GM13976 (cell line): Measurements from ENCODE around the gene LMF1.

Experiments
- DNase-seq: peaks from one replicate; pipeline ENCODE4 v3.0.0; 2012; ENCODE audit warnings: low spot score
- CTCF ChIP-seq: IDR thresholded peaks from 2 replicates; pipeline ENCODE4 v1.5.1; 2012; ENCODE audit warnings: borderline replicate concordance, mild to moderate bottlenecking; ENCODE audit not compliant: insufficient read depth; ENCODE audit errors: extremely low read depth, missing control alignments, control extremely low read depth
- in situ Hi-C: fragments of 300-500 bp; cut with MboI; formaldehyde crosslinking; loops from one replicate; pipeline ENCODE4 v1.12.0; 2022; ENCODE audit warnings: low sequenced_read_pairs, mixed read lengths, inconsistent platforms; ENCODE audit not compliant: unreplicated experiment

The LMF1 gene

GRCh38 chr16:908526-909155 is 62.1 kb downstream of the LMF1 start:
- TF ChIP-seq CTCF, result no peak
- in situ Hi-C loops, result no loop called here
- no peak for DNase-seq

- in situ Hi-C loops, result no loop called here
- TF ChIP-seq CTCF, result no peak
- no peak for DNase-seq
Observed at GRCh38 chr16:907842-908241, 62.9 kb downstream of the LMF1 start.

GRCh38 chr16:907361-907760 is 63.4 kb downstream of the LMF1 start:
- no peak for DNase-seq
- no peak for TF ChIP-seq CTCF
- in situ Hi-C loops, result no loop called here

- in situ Hi-C loops, result no loop called here
- no peak for DNase-seq
- TF ChIP-seq CTCF, result no peak
Observed at GRCh38 chr16:906296-906695, 64.5 kb downstream of the LMF1 start.

- no peak for TF ChIP-seq CTCF
- no peak for DNase-seq
- in situ Hi-C loops, result no loop called here
Observed at GRCh38 chr16:901715-902601, 68.8 kb downstream of the LMF1 start.

GRCh38 chr16:901149-901548 is 69.6 kb downstream of the LMF1 start:
- in situ Hi-C loops, result no loop called here
- no peak for DNase-seq
- TF ChIP-seq CTCF, result no peak

- TF ChIP-seq CTCF, result no peak
- in situ Hi-C loops, result no loop called here
Observed at GRCh38 chr16:900211-900610, 70.6 kb downstream of the LMF1 start.

More at GRCh38 chr16:900211-900610, 70.6 kb downstream of the LMF1 start:
- no peak for DNase-seq
